ENCODE measurements around the gene OBSCN. TPM values are rescaled to one million over a fixed set of nuclear protein-coding genes. Genes with fewer than 3 reads are reported as not detected.

The OBSCN gene
- total RNA-seq, 1 experiment from 2014 or later = 33.3 TPM

DNA sequence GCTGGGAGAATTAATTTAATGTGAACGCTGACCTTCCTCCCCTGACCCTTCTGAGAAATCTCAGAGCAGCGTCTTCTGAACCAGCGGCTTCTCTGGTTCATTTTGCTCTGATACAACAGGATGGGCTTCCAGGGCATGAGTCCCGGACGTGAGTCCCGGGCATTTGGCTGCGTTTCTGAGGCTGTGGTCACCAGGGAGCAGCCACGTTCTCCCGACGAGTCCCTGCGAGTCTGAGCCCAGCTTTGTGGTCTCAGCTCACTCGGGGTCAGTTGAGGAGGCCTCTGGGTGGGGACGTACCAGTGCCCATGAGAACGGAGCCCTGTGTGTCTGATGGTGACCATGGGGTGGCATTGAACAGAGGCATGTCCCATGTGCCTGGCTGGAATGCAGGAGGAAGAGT lies 17.7 kb upstream of the OBSCN start:
- Mint-ChIP-seq H3K36me3 (ENCODE audit: insufficient read depth in 1 of 3, low read depth in 3 of 3) (no peaks in the 10 kb centered on the region; a peak in 1 of 7 replicates), H3K4me3 (no peak overlapping the region), H3K27me3 (ENCODE audit: low read depth) (peaks cover 7% of the 10 kb centered on the region), H3K27ac (no peak overlapping the region), H3K9me3 (no peaks in the 10 kb centered on the region), H3K4me1 (no peaks in the 10 kb centered on the region)
- no peaks in the 10 kb centered on the region for H3K27me3 ChIP-seq (ENCODE audit: insufficient read depth, low read length)
- H2BK5ac ChIP-seq (ENCODE audit: insufficient read length, low read length) = no peak overlapping the region
- no peaks in the 10 kb centered on the region for H3K79me2 ChIP-seq (ENCODE audit: insufficient read depth, low read length)
- H2AK5ac ChIP-seq (ENCODE audit: insufficient read length, low read length) = no peak overlapping the region
- H3K56ac ChIP-seq (ENCODE audit: insufficient read length, low read depth, low read length) = no peak overlapping the region
- H2BK120ac ChIP-seq (ENCODE audit: low read depth, low read length, poor library complexity, severe bottlenecking) = no peak overlapping the region
- H3K4ac ChIP-seq (ENCODE audit: low read depth, low read length) = no peak overlapping the region
- no peaks in the 10 kb centered on the region for H3K23me2 ChIP-seq (ENCODE audit: insufficient read length, low read depth, low read length, poor library complexity, severe bottlenecking)
- no peak overlapping the region for H2AFZ ChIP-seq (ENCODE audit: low read length)
- H3K23ac ChIP-seq (ENCODE audit: insufficient read length, low read depth, low read length) = no peak overlapping the region
- H3T11ph ChIP-seq (ENCODE audit: low read length) = no peak overlapping the region
- no peak overlapping the region for H3K9ac ChIP-seq (ENCODE audit: extremely low read depth, insufficient read length, low read length)
- H4K20me1 ChIP-seq (ENCODE audit: control insufficient read depth, insufficient read depth, insufficient read length) = no peaks in the 10 kb centered on the region
- H3K79me1 ChIP-seq (ENCODE audit: insufficient read depth, low read depth, low read length, poor library complexity, severe bottlenecking) = no peaks in the 10 kb centered on the region
- no peaks in the 10 kb centered on the region for H3K4me1 ChIP-seq (ENCODE audit: insufficient read depth, low read length)
- TF ChIP-seq, protein P1, sequence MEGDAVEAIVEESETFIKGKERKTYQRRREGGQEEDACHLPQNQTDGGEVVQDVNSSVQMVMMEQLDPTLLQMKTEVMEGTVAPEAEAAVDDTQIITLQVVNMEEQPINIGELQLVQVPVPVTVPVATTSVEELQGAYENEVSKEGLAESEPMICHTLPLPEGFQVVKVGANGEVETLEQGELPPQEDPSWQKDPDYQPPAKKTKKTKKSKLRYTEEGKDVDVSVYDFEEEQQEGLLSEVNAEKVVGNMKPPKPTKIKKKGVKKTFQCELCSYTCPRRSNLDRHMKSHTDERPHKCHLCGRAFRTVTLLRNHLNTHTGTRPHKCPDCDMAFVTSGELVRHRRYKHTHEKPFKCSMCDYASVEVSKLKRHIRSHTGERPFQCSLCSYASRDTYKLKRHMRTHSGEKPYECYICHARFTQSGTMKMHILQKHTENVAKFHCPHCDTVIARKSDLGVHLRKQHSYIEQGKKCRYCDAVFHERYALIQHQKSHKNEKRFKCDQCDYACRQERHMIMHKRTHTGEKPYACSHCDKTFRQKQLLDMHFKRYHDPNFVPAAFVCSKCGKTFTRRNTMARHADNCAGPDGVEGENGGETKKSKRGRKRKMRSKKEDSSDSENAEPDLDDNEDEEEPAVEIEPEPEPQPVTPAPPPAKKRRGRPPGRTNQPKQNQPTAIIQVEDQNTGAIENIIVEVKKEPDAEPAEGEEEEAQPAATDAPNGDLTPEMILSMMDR (conservative IDR thresholded peaks at IDR 0.05) = no peak
- DNase-seq = no peak
- H3K9me3 ChIP-seq (ENCODE audit: control insufficient read depth, low read depth, low read length) = no peaks in the 10 kb centered on the region
- H3K18ac ChIP-seq (ENCODE audit: insufficient read length, low read depth, low read length) = no peak overlapping the region
- H2BK15ac ChIP-seq (ENCODE audit: low read depth, low read length) = no peak overlapping the region
- no peak overlapping the region for H2BK20ac ChIP-seq (ENCODE audit: low read depth, low read length, poor library complexity, severe bottlenecking)
- H4K8ac ChIP-seq (replicated peaks; ENCODE audit: insufficient read length, low read depth, low read length) = no peak overlapping the region
- no peak overlapping the region for H3K14ac ChIP-seq (ENCODE audit: insufficient read depth, low read length)
- H2BK12ac ChIP-seq (ENCODE audit: insufficient read length, low read depth, low read length) = no peak overlapping the region
- WGBS (ENCODE audit: extremely low coverage, insufficient read length, low lambda C conversion rate) = no CpG with 5 or more reads among the region's 14 CpGs
- no peak overlapping the region for H4K91ac ChIP-seq (ENCODE audit: insufficient read length, low read depth, low read length)
- no peak overlapping the region for H3K27ac ChIP-seq (ENCODE audit: insufficient read length, low read depth, low read length)
- H3K4me2 ChIP-seq (ENCODE audit: insufficient read depth, insufficient read length, low read length) = no peak overlapping the region
- H4K5ac ChIP-seq (ENCODE audit: insufficient read length, low read depth, low read length) = no peak overlapping the region

All from H9 (cell line).